HG02938 (cell line): ENCODE results near the gene MTA1.

Experiments
- ATAC-seq: cut with Tn5 transposase; IDR thresholded peaks from one replicate; pipeline ENCODE4 v1.9.1; 2021; ENCODE audit warnings: mild to moderate bottlenecking, moderate library complexity; ENCODE audit not compliant: unreplicated experiment

Gene MTA1

GRCh38 chr14:105401699-105402098, 17.9 kb upstream of the MTA1 start:
- ATAC-seq: no peak

- no peak for ATAC-seq
Measured at GRCh38 chr14:105408592-105408991, 11.0 kb upstream of the MTA1 start.

- ATAC-seq: no peak
Measured at GRCh38 chr14:105409364-105409763, 10.3 kb upstream of the MTA1 start.

GRCh38 chr14:105410642-105411016, 9.0 kb upstream of the MTA1 start:
- ATAC-seq: no peak

GRCh38 chr14:105411017-105411941, 8.3 kb upstream of the MTA1 start:
- ATAC-seq: no peak

- ATAC-seq: no peak
Measured at GRCh38 chr14:105411985-105412770, 7.4 kb upstream of the MTA1 start.

GRCh38 chr14:105412771-105413543, 6.7 kb upstream of the MTA1 start:
- ATAC-seq: no peak

GRCh38 chr14:105413544-105413886, 6.1 kb upstream of the MTA1 start:
- ATAC-seq: no peak

GRCh38 chr14:105414456-105415371, 4.9 kb upstream of the MTA1 start:
- peak; percentile 50 for ATAC-seq

GRCh38 chr14:105415481-105416428, 3.9 kb upstream of the MTA1 start:
- ATAC-seq: no peak

GRCh38 chr14:105416671-105417070, 3.0 kb upstream of the MTA1 start:
- ATAC-seq: no peak

GRCh38 chr14:105417690-105418121, 1.9 kb upstream of the MTA1 start:
- ATAC-seq: no peak

- ATAC-seq: no peak
Measured at GRCh38 chr14:105418269-105419194, 1.1 kb upstream of the MTA1 start.

GRCh38 chr14:105420101-105420973, 710 bp downstream of the MTA1 start:
- no peak for ATAC-seq

- ATAC-seq: no peak
Measured at GRCh38 chr14:105420974-105421674, 1.5 kb downstream of the MTA1 start.
